SH-SY5Y (cell line): Measurements from ENCODE around the gene ATOH1.

Experiments
- GATA2 ChIP-seq: IDR thresholded peaks from 2 replicates; pipeline ENCODE4 v1.6.1; 2011; ENCODE audit warnings: mild to moderate bottlenecking, low read depth, low read length
- GATA3 ChIP-seq: IDR thresholded peaks from 2 replicates; pipeline ENCODE4 v1.6.1; 2011; ENCODE audit warnings: low read depth, mild to moderate bottlenecking, low read length, moderate library complexity

The ATOH1 gene

GRCh38 chr4:93828995-93829819 lies 654 bp downstream of the ATOH1 start:
- TF ChIP-seq GATA2 (no peak), GATA3 (no peak)

DNA sequence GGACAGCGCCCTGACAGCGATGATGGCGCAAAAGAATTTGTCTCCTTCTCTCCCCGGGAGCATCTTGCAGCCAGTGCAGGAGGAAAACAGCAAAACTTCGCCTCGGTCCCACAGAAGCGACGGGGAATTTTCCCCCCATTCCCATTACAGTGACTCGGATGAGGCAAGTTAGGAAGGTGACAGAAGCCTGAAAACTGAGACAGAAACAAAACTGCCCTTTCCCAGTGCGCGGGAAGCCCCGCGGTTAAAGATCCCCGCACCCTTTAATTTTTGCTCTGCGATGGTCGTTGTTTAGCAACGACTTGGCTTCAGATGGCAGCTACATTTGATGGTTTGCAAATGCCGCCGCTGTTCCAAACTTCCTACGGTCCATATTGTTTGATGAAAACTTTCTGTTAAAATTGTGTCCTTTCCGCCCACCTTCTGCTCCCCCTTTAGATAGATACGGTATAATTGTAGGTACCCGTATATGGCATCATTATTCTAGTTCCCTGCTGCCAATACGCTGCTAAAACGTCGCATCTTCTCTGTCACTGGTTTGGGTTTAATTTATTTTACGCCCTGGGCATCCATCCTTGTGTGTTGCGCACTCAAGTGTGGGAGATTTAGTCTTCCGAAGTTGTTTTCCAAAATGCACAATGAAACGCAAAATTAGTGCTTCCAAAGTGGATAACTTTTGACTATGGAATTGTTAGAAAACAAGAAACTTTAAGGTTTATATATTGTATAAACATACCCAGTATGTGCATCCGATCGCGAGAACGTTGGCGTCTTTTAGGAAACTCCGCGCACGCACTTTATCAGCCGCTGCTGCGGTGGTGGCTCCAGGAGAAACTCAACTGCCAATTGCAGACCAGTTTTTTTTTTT lies 1.5 kb downstream of the ATOH1 start:
- TF ChIP-seq GATA2 (no peak), GATA3 (no peak)

DNA sequence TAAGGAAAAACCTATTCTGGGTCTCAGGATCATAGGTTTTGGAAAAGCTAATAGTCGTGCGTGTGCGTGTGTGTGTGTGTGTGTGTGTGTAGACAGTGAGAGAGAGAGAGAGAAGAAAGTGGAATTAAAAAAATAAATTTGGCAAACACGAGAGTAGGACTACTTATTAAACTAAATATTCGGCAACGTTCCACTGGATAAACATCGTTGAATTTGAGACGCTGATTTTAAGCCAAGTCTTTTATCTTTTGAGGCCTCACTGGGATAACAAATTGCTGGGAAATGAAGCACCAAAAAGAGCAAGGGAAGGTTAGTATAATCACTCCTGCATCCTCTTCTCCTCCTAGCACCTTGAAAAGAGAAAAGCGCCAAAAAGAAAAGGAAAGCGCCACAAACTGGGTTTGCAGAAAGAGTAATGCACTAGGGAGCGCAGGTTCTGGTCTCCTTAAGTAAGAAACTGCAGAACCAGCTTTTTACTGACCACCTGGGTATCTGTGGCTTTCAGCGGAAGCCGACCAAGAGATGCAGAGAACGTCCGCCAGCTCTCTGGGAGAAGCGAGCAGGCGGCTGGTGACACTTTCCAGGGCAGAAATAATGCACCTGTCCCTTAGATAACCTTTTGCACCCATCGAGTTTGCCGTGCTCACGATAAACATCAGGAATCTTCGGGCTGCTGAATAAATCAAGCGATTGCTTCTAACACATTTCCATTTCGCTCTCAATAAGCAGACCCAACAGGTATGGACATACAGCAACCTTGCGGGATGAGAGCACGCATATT lies 3.4 kb downstream of the ATOH1 start:
- TF ChIP-seq GATA2, result no peak
- no peak for TF ChIP-seq GATA3

DNA sequence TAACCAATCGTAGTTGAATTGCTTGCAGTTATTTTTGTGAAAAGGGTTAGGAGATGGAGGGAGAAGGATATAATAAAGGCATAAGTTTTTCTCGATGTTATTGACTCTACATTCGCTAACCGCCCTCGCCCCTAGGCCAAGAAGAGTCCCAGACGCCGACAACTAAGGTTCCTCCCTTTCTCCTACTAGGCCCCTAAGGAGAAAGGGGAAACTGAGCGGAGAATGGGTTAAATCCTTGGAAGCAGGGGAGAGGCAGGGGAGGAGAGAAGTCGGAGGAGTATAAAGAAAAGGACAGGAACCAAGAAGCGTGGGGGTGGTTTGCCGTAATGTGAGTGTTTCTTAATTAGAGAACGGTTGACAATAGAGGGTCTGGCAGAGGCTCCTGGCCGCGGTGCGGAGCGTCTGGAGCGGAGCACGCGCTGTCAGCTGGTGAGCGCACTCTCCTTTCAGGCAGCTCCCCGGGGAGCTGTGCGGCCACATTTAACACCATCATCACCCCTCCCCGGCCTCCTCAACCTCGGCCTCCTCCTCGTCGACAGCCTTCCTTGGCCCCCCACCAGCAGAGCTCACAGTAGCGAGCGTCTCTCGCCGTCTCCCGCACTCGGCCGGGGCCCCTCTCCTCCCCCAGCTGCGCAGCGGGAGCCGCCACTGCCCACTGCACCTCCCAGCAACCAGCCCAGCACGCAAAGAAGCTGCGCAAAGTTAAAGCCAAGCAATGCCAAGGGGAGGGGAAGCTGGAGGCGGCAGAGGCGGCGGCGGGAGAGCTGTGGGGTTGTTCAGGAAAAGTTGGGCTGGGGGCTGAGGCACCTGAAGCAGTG lies 5.9 kb downstream of the ATOH1 start:
- TF ChIP-seq GATA2, result no peak
- no peak for TF ChIP-seq GATA3

GRCh38 chr4:93835929-93836328 lies 7.4 kb downstream of the ATOH1 start:
- TF ChIP-seq GATA3 (no peak), GATA2 (no peak)

DNA sequence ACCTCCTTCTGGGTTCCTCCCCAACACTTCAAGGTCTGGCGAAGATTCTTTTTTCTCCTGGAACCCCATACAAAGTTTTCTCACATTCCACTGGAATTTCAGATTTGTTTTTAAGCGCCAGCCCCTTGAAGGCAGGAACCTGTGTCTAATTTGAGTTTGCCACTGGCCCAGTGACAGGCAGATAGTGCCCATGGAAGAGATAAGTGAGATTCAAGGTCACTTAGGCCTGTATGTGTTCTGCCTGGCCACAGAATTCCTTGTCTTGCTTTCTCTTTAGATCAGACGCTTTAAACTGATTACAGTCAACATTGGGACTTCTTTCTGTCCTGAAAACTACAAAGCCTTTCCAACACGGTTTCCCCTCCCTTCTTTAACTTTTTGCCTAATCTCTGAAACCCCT lies 11.2 kb downstream of the ATOH1 start:
- TF ChIP-seq GATA2 (no peak), GATA3 (no peak)

GRCh38 chr4:93841803-93842345 lies 13.3 kb downstream of the ATOH1 start:
- TF ChIP-seq GATA3, result no peak
- no peak for TF ChIP-seq GATA2

DNA sequence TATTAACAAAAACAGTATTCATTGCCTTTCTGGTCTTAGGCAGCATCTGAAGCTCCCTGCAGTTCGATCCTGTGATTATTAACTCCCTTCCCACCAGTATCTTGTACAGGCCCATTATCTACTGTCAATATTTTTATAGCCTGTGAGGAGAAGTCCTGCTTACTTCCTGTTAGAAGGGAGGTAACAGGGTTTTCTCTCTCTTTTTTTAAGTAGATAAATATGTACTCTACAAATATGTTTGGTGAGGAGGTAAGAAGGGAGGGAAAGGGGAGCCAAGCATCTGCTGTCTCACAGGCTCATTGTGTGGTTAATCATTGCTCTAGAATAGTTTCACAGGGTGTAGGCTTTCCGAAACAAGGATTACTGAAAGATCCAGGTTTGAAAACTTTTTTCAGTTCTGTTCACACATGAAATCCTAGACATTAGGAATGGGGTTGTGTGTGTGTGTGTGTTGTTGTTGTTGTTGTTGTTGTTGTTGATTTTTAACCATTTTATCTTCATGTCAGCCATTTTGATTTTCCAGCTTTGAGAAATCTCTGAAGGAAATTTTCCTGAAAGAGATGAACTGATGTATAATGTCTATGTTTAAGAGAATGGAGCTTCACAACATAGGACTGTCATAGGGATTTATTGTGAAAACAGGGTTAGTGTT lies 14.2 kb downstream of the ATOH1 start:
- TF ChIP-seq GATA3 (no peak), GATA2 (no peak)

- TF ChIP-seq GATA3, result no peak
- TF ChIP-seq GATA2, result no peak
These were observed 15.2 kb downstream of the ATOH1 start for GRCh38 chr4:93843772-93844171.

- TF ChIP-seq GATA2, result no peak
- TF ChIP-seq GATA3, result no peak
These were observed 24.1 kb downstream of the ATOH1 start for GRCh38 chr4:93852680-93853079.

DNA sequence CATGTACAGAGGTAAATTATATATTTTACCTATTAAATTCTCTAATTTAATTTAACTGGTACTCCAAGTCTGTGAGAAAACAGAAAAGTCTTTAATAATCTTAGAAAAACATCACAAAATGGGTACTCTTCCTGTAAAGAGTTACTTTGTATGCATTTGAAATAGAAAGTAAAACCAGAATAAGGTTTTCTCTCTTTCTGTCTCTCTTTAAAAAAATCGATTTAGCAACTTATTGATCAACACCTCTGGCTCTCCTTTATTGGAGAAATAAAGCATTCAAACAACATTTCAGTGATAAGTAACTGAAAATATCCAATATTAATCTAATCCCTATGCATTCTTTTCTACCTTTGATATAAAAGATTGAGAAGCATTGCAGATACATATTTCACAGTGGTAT lies 27.4 kb downstream of the ATOH1 start:
- TF ChIP-seq GATA2 (no peak), GATA3 (no peak)

DNA sequence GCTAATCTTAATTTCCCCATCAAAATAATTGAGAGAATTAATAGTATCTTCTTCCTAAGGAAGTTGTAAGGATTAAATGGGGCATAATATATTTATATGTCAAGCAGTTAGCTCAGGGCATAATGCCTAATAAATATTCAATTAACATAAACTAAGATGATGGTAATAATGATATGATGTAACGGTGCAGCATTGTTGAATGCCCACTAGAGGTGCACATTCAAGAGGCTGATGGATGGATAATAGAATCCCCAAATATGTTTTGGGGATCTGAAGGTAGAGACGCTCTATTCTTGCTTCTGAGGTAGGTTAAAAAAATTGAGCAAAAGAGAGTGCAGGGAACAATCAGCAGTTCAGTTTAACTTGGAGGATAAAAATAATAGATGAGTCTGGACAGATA lies 37.1 kb downstream of the ATOH1 start:
- no peak for TF ChIP-seq GATA3
- no peak for TF ChIP-seq GATA2

- no peak for TF ChIP-seq GATA2
- no peak for TF ChIP-seq GATA3
These were observed 39.0 kb downstream of the ATOH1 start for GRCh38 chr4:93867416-93868001.
